GM21619 (cell line): ENCODE results near the gene RAB17.

Experiments
- ATAC-seq: cut with Tn5 transposase; IDR thresholded peaks from one replicate; pipeline ENCODE4 v1.9.1; 2021; ENCODE audit not compliant: unreplicated experiment

Gene RAB17

DNA sequence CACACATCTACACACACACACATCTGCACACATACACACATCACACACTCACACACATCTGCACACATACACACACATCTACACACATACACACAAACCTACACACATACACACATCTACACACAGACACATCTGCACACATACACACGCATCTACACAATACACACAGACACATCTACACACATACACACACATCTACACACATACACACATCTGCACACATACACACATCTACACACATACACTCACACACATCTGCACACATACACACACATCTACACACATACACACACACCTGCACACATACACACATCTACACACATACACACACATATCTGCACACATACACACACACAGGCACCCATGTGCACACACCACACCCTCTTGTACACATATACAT is 24.6 kb downstream of the RAB17 start:
- ATAC-seq, result no peak

- ATAC-seq, result no peak
These were observed 25.9 kb downstream of the RAB17 start for GRCh38 chr2:237564526-237565131.

DNA sequence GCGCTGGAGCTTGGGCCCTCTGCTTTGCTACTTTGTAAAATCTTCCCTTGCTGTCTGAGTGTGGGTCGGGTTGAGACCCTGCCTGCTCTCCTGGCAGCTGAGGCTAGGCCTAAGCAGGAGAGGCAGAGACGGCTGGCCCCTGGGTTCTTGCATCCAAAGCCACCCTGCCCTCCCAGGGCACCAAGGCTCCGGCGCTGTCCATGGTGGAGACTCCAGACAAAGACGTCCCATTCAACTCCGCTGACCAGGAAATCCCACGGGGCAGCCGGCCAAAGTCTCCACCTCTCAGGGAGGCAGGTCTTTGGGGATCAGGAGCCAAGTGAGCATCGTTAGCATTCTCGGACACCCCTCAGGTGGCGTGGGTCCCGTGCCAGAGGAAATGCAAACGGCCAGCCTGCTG is 26.7 kb downstream of the RAB17 start:
- ATAC-seq, result no peak

DNA sequence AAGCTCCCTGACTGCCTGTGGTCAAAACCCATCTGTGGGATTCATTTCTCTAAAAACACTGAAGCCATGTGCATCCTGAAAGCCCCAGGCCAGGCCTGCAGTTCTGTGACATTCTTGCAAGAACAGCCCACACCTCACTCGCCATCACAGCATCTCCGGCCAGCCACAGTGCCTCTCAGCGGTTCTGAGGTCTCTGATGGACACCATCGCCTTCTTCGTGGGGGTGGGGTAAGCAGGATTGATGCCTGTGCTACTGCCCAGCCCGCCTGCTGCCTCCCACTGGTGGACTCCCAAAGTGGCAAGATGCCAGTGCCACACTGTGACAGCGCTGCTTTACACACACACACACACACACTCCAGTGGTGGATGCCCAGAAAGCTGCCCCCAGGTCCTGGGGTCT is 29.3 kb downstream of the RAB17 start:
- no peak for ATAC-seq

- ATAC-seq, result no peak
These were observed 31.4 kb downstream of the RAB17 start for GRCh38 chr2:237558961-237559641.

- ATAC-seq, result peak; percentile 21
These were observed 32.9 kb downstream of the RAB17 start for GRCh38 chr2:237557633-237558015.

GRCh38 chr2:237556773-237557632 is 33.5 kb downstream of the RAB17 start:
- peak; percentile 95 for ATAC-seq

DNA sequence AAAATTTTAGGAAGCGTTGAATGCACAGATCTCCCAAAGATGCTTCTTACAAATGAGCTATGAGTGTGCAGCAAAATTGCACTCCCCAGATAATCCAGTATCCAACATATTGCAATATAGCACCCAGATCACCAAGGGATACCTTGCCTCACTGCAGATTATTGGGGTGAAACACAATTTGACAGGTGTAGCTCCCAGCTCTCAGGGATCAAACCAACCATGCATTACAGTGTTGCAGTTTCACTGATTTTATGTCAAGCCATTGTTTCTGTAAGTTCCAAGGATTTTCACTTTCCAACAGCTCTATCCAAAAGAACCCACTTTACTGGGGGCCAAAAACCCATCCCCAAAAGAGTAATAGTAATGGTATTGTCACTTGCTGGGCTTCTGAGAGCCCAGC is 35.0 kb downstream of the RAB17 start:
- no peak for ATAC-seq

DNA sequence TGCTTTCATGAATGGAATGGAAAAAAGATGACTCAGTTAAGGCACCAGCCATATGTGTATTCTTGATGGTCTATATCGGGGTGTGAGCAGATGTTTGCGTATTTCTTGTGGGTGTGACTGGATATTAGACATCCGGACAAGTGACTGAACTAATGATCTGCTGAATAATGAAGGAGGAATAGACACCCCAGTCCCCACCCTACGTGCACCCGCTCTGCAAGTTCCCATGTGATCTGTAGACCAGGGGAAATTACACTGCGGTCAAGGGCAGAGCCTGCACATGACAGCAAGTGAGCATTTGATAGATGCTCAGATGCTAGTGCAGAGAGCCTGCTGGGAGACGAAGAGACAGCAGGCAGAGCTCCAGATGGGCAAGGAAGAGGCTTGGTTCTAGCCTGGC is 36.6 kb downstream of the RAB17 start:
- no peak for ATAC-seq

GRCh38 chr2:237552908-237553307 is 37.6 kb downstream of the RAB17 start:
- ATAC-seq, result no peak

DNA sequence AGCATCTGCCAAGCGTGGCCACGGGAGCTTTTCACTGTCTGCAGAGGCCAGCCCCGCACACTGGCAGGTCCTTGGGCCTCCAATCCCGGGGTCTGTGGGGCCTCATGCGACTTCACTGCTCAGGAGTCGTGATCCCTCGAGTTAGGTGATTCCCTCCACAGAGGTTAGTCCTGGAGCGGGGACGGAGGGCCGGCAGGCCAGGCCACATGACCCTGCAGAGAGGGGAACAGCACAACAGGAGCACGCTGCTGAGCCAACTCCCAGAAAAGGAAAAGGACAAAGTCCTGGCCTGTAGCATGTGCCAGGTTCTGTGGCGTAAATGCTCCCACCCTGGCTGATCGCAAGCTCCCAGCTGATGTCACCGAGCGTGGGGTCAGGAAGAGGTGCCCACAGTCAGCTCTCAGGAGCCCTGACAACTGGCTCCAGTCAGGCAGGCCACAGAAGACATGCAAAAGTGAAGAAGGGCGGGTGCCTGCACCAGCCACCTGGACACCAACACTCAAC is 39.4 kb downstream of the RAB17 start:
- ATAC-seq, result no peak

GRCh38 chr2:237549643-237550415 is 40.7 kb downstream of the RAB17 start:
- ATAC-seq, result no peak

GRCh38 chr2:237549216-237549615 is 41.3 kb downstream of the RAB17 start:
- no peak for ATAC-seq

DNA sequence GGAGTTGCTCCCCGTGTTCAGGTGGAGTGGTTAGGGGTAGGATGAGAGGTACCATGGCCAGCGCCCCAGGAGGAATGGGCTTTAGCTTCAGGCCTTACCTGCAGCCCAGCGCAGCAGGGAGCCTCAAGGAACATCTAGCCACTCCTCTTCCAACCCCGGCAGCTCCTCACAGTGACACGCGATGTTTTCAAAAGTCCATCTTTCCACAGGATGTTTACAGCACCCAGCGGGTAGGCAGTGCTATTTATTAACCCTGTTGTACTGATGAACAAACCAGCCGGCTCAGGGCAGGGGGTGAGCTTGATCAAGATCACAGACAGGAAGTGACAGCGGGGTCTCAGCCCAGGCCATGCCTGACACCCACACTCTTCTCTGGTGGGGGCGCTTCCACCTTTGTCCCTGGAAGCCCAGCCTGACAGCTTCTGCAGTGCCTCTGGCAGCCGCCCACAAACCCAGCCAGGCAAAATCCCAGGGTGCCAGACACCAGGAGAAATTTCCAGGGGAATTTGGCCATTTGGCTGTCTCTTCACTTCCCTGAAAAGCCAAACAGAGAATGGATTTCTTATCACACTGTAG is 42.6 kb downstream of the RAB17 start:
- no peak for ATAC-seq

DNA sequence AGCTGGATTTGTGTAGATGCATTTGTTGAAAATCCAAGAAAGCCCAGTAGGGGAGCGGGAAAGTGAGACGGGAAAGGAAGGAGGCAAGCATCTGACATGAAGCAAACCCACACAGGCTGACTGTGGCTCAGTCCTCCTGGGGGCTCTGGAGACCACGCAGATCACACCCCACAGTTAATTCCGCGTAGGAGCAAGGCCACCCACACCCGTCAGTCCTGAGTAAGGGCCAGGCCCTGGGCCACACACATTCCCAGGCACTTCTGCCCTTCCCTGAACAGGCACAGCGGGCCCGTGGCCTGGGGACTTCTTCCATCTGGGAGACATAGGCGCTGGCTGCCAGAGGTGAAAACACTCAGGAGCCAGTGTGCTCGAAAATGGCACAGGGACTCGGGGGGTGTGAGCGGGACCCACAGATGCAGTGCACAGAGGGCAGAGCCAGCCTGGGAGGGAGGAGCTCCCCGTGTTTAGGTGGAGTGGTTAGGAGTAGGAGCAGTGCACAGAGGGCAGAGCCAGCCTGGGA is 43.6 kb downstream of the RAB17 start:
- ATAC-seq, result no peak

- ATAC-seq, result no peak
These were observed 44.3 kb downstream of the RAB17 start for GRCh38 chr2:237546040-237546875.

DNA sequence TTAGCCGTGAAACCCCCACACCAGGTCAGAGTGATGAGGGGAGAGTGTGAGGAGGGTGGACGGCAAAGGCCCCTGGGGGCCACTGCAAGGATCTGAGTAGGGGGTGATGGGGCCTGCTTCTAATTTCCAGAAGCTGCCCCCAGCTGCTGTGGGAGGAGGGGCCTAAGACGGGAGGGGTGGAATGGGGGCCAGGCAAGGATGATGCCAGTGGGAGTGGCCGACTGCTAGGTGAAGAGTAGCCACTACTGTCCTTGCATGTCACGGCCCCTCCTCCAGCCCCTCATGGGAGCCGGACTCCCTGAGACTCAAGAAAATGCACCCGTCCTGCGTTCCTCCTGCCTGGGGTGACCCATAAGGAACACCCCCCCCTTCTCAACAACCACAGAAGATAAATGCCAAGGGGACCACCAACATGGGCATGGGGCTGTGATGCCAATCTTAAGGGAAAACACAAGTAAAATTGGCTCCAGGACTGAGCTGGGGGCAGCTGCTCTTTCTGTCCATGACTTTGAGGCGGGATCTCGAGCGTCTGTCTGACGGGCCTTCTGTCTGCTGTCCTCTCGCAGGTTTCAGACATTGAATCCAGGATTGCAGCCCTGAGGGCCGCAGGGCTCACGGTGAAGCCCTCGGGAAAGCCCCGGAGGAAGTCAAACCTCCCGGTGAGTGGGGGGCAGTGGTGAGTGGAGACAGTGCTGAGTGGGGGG is 48.4 kb downstream of the RAB17 start:
- ATAC-seq, result no peak

DNA sequence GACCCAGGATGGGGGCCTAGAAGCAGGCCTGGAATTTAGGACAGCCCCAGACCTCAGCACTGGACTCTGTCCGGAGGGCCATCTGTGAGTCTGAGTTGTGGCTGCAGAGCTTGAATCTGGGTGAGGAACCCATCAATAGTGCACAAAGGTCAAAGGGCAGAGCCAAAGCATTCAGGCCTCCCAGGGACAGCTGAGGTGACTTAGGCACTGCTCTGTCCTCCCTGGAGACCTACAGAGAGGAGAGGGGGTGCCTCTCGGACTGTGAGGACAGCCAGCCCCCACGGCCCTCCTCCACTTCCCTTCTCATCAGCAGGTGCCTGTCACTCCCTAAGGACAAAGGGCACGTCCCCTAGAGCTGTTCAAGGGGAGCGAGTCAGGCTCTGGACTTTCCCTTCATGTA is 49.3 kb downstream of the RAB17 start:
- no peak for ATAC-seq

GRCh38 chr2:237540823-237541222 is 49.7 kb downstream of the RAB17 start:
- no peak for ATAC-seq
